Measurements from ENCODE around the gene GALNT9.

DNA sequence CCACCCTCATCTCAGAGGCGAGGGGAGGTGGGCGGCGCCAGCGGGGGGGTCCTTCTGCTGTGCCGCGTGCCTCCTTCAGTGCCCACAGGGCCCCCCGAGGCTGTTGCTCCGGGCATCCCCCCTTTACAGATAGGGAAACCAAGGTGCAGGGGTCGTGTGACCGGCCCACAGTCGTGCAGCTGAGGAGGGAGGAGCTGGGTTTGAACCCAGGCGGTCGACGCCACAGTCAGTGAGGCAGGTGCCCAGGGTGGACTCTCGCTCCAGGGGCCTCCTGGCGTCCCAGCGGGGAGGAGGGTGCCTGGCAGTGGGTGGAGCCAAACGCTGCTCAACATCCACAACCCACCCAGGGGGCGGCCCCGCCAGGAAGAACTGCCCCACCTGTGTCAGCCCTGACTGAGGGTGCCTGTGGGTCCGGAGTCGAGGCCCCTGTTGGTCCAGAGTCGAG is 8.6 kb downstream of the GALNT9 start:
- TF ChIP-seq, protein P1, sequence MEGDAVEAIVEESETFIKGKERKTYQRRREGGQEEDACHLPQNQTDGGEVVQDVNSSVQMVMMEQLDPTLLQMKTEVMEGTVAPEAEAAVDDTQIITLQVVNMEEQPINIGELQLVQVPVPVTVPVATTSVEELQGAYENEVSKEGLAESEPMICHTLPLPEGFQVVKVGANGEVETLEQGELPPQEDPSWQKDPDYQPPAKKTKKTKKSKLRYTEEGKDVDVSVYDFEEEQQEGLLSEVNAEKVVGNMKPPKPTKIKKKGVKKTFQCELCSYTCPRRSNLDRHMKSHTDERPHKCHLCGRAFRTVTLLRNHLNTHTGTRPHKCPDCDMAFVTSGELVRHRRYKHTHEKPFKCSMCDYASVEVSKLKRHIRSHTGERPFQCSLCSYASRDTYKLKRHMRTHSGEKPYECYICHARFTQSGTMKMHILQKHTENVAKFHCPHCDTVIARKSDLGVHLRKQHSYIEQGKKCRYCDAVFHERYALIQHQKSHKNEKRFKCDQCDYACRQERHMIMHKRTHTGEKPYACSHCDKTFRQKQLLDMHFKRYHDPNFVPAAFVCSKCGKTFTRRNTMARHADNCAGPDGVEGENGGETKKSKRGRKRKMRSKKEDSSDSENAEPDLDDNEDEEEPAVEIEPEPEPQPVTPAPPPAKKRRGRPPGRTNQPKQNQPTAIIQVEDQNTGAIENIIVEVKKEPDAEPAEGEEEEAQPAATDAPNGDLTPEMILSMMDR (IDR thresholded peaks at IDR 0.05), result no peak
- TF ChIP-seq FOXM1 (IDR thresholded peaks at IDR 0.05; ENCODE audit: low read depth), result no peak
- no peak for TF ChIP-seq JUND (IDR thresholded peaks at IDR 0.05)
- no peak for TF ChIP-seq GABPA (IDR thresholded peaks at IDR 0.05; ENCODE audit: low read depth)
- TF ChIP-seq, protein P2, sequence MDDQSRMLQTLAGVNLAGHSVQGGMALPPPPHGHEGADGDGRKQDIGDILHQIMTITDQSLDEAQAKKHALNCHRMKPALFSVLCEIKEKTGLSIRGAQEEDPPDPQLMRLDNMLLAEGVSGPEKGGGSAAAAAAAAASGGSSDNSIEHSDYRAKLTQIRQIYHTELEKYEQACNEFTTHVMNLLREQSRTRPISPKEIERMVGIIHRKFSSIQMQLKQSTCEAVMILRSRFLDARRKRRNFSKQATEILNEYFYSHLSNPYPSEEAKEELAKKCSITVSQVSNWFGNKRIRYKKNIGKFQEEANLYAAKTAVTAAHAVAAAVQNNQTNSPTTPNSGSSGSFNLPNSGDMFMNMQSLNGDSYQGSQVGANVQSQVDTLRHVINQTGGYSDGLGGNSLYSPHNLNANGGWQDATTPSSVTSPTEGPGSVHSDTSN (IDR thresholded peaks at IDR 0.05), result no peak
- no peak for TF ChIP-seq FOSL2 (IDR thresholded peaks at IDR 0.05; ENCODE audit: borderline replicate concordance, low read depth)
- no peak for TF ChIP-seq TAF1 (IDR thresholded peaks at IDR 0.05; ENCODE audit: borderline replicate concordance, low read depth, low read length)
- no peak for TF ChIP-seq NRF1 (IDR thresholded peaks at IDR 0.05; ENCODE audit: low read depth, low read length)
- TF ChIP-seq CHD2 (IDR thresholded peaks at IDR 0.05; ENCODE audit: low read length, partially characterized antibody), result no peak
- no peak for TF ChIP-seq RAD21 (IDR thresholded peaks at IDR 0.05; ENCODE audit: low read length)

All from SK-N-SH (cell line).